Natural killer cell (primary cell): ENCODE measurements around the gene C3. TPM values are rescaled to one million over a fixed set of nuclear protein-coding genes. Genes with fewer than 3 reads are reported as not detected.
"Not testable (repeated sequence)": the region's sequence is repeated elsewhere in the genome, so short reads cannot be mapped to it uniquely, and the experiment has no call there.

ENCODE experiments used
- ATAC-seq, 3 donors: fragments of 150-1000 bp in 2 of 3; fragments of 200-7000 bp in 1 of 3; cut with Tn5 transposase; 1 replicate in 1 of 3; 2 replicates in 2 of 3; pipeline ENCODE4 v1.10.0; 2021; ENCODE audit warnings: mild to moderate bottlenecking in 2 of 3, moderate library complexity in 2 of 3
- DNase-seq, 2 donors: peaks; one replicate each; pipeline versions ENCODE4 v3.0.0 to v3.0.0-alpha.2; 2013 to 2021; ENCODE audit warnings: mixed read lengths in 1 of 2
- H3K27ac ChIP-seq: one replicate; pipeline ENCODE4 v1.5.1; 2013; ENCODE audit warnings: mild to moderate bottlenecking, low read length
- H3K27me3 ChIP-seq: one replicate; pipeline ENCODE4 v1.6.1; 2013; ENCODE audit warnings: low read length; ENCODE audit not compliant: control insufficient read depth, insufficient read depth
- H3K36me3 ChIP-seq: one replicate; pipeline ENCODE4 v1.6.1; 2013; ENCODE audit warnings: low read length; ENCODE audit not compliant: control insufficient read depth, insufficient read depth
- H3K4me1 ChIP-seq: one replicate; pipeline ENCODE4 v1.6.1; 2013; ENCODE audit warnings: low read length; ENCODE audit not compliant: control insufficient read depth, insufficient read depth
- H3K4me3 ChIP-seq: one replicate; pipeline ENCODE4 v1.5.1; 2013; ENCODE audit warnings: low read length
- H3K9me3 ChIP-seq: one replicate; pipeline ENCODE4 v1.6.1; 2013; ENCODE audit warnings: low read length; ENCODE audit not compliant: control insufficient read depth, insufficient read depth
- H3K27ac Mint-ChIP-seq, 2 donors: one replicate each; pipeline ENCODE4 v1.8.0; 2022; ENCODE audit warnings: mild to moderate bottlenecking in 2 of 2, mixed read lengths in 2 of 2, moderate library complexity in 1 of 2
- H3K27me3 Mint-ChIP-seq, 2 donors: one replicate each; pipeline ENCODE4 v1.8.0; 2022; ENCODE audit warnings: low read depth in 2 of 2, mixed read lengths in 2 of 2
- H3K36me3 Mint-ChIP-seq: one replicate; pipeline ENCODE4 v1.8.0; 2022; ENCODE audit warnings: mixed read lengths
- H3K4me1 Mint-ChIP-seq, 2 donors: one replicate each; pipeline ENCODE4 v1.8.0; 2022; ENCODE audit warnings: mixed read lengths in 2 of 2
- H3K4me3 Mint-ChIP-seq: one replicate; pipeline ENCODE4 v1.8.0; 2022; ENCODE audit warnings: mild to moderate bottlenecking, moderate library complexity, mixed read lengths
- H3K9me3 Mint-ChIP-seq, 2 donors: one replicate each; pipeline ENCODE4 v1.8.0; 2022; ENCODE audit warnings: mixed read lengths in 2 of 2
- WGBS: methylation state at CpG from one replicate; pipeline ENCODE4 v1.1.7; 2013; ENCODE audit warnings: missing lambda C conversion rate; ENCODE audit not compliant: insufficient coverage; 5-methylcytosine and 5-hydroxymethylcytosine counted together
- intact Hi-C: fragments of 100-400 bp; cut with micrococcal nuclease; formaldehyde crosslinking; loops from one replicate; pipeline ENCODE4 v1.14.2; 2022
- total RNA-seq, 4 donors: library from RNA; stranded (reverse); fragments of 120-200 nt in 1 of 4; gene quantifications; one replicate each; pipeline versions ENCODE4 v1.2.3 to v1.2.4, GENCODE V29; 2013 to 2022
- TF ChIP-seq, protein P1 (sequence below): fragments of 200-600 bp; IDR thresholded peaks from one replicate; pipeline ENCODE4 v1.8.0; 2022; ENCODE audit warnings: antibody characterized with exemption

Gene C3
- total RNA-seq, 3 donors from 2014 or later (not counting 1 experiment from before 2014, with no cell fraction given) = 0.38 to 5.5 TPM; not detected in 1

DNA sequence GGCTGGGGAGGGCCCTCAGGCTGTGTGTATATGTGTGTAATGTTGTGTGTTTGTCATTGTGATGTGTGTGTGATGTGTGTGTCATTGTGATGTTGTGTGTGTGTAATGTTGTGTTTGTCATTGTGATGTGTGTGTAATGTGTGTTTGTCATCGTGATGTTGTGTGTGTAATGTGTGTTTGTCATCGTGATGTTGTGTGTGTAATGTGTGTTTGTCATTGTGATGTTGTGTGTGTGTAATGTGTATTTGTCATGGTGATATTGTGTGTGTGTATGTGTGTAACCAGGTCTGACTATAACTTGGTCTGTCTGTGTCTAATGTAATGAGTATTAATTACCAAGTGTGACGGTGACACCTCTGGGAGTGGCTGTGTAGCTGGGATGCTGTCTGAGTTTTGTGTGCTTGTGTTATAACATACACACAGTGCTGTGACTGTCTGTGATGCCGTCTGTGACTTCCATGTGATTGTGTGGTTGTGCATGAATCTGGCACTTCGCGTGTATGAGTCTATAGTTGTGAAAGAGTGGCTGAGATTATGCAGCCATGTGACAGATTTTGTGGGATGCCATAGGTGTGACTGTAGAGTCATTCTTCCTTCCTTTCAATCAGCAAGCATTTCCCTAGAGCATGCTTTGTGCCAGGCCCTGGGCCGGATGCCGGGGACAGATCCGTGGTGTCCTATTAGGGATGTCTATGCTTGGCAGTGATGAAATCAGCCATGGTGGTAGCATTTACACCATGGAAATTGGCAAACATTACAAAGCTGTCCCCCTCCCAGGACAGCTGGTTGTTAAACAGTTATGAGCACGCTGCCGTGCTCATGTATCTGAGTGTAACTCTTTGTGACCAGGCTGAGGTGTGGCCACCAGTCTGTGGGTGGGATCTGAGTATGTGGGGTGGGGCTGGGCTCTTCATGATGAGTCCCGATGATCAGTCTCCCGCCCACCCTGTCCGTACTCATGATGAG, 56.9 kb downstream of the C3 start:
- Mint-ChIP-seq H3K27me3 (no peaks in the 10 kb centered on the region), H3K4me3 (no peak overlapping the region), H3K27ac (no peak overlapping the region), H3K36me3 (no peaks in the 10 kb centered on the region), H3K9me3 (no peaks in the 10 kb centered on the region), H3K4me1 (peaks cover 36 to 46% of the 10 kb centered on the region in 2 donors)
- DNase-seq = peak; percentile 56 to 77
- peaks cover 37% of the 10 kb centered on the region for H3K36me3 ChIP-seq
- H3K27ac ChIP-seq = peak overlapping the region; percentile 66
- peak; percentile 69 to 83 (median 69) for ATAC-seq
- H3K4me1 ChIP-seq = peaks cover 92% of the 10 kb centered on the region
- no peaks in the 10 kb centered on the region for H3K27me3 ChIP-seq
- intact Hi-C loops = loop anchor here (2.0 to 5.0 kb wide), 2 partner anchors 73 to 139 kb away; partner anchors contain the start of gene GPR108
- H3K4me3 ChIP-seq = no peak overlapping the region
- 51% methylated on average over 13 of the region's 14 CpGs for WGBS
- TF ChIP-seq, protein P1, sequence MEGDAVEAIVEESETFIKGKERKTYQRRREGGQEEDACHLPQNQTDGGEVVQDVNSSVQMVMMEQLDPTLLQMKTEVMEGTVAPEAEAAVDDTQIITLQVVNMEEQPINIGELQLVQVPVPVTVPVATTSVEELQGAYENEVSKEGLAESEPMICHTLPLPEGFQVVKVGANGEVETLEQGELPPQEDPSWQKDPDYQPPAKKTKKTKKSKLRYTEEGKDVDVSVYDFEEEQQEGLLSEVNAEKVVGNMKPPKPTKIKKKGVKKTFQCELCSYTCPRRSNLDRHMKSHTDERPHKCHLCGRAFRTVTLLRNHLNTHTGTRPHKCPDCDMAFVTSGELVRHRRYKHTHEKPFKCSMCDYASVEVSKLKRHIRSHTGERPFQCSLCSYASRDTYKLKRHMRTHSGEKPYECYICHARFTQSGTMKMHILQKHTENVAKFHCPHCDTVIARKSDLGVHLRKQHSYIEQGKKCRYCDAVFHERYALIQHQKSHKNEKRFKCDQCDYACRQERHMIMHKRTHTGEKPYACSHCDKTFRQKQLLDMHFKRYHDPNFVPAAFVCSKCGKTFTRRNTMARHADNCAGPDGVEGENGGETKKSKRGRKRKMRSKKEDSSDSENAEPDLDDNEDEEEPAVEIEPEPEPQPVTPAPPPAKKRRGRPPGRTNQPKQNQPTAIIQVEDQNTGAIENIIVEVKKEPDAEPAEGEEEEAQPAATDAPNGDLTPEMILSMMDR = no peak
- no peaks in the 10 kb centered on the region for H3K9me3 ChIP-seq

DNA sequence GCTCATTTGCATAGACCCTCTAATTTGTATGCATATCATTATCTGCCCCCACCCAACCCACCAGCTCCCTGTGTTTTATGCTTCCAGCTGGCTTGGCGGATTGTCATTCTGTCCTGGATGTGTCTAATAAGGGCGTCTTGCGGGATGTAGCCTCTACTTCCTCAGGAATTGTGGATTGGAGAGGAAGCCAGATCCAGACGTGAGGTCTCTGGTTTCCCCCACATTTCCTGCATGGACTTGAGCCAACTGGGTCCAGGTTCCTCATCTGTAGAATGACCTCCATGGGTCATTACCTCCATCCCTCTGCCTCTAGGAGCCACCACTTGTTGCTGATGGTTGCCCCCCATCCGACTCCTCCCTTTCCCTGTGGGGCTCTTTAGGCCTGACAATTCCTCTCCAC, 57.7 kb downstream of the C3 start:
- intact Hi-C loops = loop anchor here (2.0 to 5.0 kb wide), 2 partner anchors 74 to 140 kb away; partner anchors contain the start of gene GPR108
- Mint-ChIP-seq H3K36me3 (no peaks in the 10 kb centered on the region), H3K4me3 (no peak overlapping the region)

DNA sequence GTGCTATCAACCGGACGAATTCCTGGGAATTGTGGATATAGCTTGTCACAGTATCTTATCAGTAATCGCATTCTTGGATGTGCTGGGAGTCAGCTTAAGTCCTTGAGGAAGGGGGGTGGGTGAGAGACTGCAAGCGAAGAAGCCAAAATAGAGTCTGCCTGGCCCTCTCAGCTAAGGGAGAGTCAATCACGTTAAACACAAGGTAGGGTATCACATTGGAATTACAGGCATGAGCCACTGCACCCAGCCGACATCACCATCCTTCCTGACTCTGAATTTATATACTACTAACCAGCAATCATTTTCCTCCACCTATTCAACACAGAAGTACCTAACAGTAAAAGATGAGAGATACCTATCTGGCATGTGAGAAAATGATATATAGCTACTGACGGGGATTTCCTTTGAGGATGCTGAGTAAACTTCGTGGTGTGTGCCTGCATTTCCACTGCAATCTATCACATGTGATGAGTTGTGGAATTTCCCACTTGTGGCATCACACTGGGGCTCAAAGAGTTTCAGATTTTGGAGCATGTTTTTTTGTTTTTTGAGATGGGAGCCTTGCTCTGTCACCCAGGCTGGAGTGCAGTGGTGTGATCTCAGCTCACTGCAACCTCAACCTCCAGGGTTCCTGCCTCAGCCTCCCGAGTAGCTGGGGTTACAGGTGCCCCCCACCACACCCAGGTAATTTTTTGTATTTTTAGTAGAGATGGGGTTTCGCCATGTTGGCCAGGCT, 58.8 kb downstream of the C3 start:
- H3K9me3 ChIP-seq, H3K4me3 ChIP-seq, H3K9me3 Mint-ChIP-seq, H3K27ac Mint-ChIP-seq, H3K27me3 ChIP-seq, H3K27me3 Mint-ChIP-seq, H3K36me3 Mint-ChIP-seq: not testable (repeated sequence)
- peaks cover 44 to 45% of the 10 kb centered on the region in 2 donors for H3K4me1 Mint-ChIP-seq
- peak; percentile 47 to 91 for DNase-seq
- ATAC-seq = peak; percentile 54 to 78 (median 73)
- intact Hi-C loops = loop anchor here (2.0 to 5.0 kb wide), 2 partner anchors 75 to 141 kb away; partner anchors contain the start of gene GPR108
- Histone ChIP-seq H3K36me3 (peaks cover 31% of the 10 kb centered on the region), H3K4me1 (peaks cover 80% of the 10 kb centered on the region), H3K27ac (peak overlapping the region; percentile 66)
- H3K4me3 Mint-ChIP-seq = peak overlapping the region; percentile 78
- WGBS = 45% methylated on average over 7 of the region's 10 CpGs

More for the DNA sequence above, 57.7 kb downstream of the C3 start:
- H3K4me3 ChIP-seq = no peak overlapping the region
- no peak overlapping the region for H3K27ac Mint-ChIP-seq
- H3K9me3 ChIP-seq = no peaks in the 10 kb centered on the region
- WGBS = 81% methylated on average over 5 of the region's 5 CpGs
- peaks cover 39 to 48% of the 10 kb centered on the region in 2 donors for H3K4me1 Mint-ChIP-seq
- TF ChIP-seq, protein P1 = no peak
- ATAC-seq = no peak
- H3K27ac ChIP-seq = peak overlapping the region; percentile 66
- H3K27me3 Mint-ChIP-seq = no peaks in the 10 kb centered on the region
- H3K4me1 ChIP-seq = peaks cover 89% of the 10 kb centered on the region
- DNase-seq = no peak
- H3K36me3 ChIP-seq = peaks cover 37% of the 10 kb centered on the region
- no peaks in the 10 kb centered on the region for H3K9me3 Mint-ChIP-seq
- no peaks in the 10 kb centered on the region for H3K27me3 ChIP-seq

DNA sequence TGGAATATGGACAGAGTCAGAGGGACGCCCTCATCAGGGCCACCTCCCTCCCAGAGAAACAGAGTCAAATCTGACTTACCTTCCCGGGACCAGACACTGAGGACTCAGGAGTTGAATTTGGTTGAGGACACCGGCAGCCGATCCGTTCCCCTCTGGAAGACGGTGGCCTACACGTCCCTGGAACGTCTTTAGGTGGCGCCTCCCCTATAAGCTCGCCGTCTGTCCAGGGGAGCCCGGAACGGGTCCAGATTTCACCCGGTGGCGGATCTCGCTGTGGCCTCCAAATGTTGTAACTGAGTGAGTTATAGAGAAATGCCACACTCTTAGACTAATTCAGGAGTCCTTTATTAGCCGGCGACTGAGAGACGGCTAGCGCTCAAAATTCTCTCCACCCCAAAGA, 59.5 kb downstream of the C3 start:
- Histone ChIP-seq H3K27me3 (no peaks in the 10 kb centered on the region), H3K36me3 (peaks cover 26% of the 10 kb centered on the region), H3K4me1 (peaks cover 77% of the 10 kb centered on the region), H3K27ac (peak overlapping the region; percentile 49), H3K9me3 (no peaks in the 10 kb centered on the region), H3K4me3 (no peak overlapping the region)
- no peaks in the 10 kb centered on the region for H3K27me3 Mint-ChIP-seq
- 53% methylated on average over 16 of the region's 20 CpGs for WGBS
- ATAC-seq (no peak), DNase-seq (no peak)
- H3K4me3 Mint-ChIP-seq = peak overlapping the region; percentile 40
- no peaks in the 10 kb centered on the region for H3K9me3 Mint-ChIP-seq
- no peaks in the 10 kb centered on the region for H3K36me3 Mint-ChIP-seq
- TF ChIP-seq, protein P1 = no peak
- H3K27ac Mint-ChIP-seq = no peak overlapping the region
- intact Hi-C loops = loop anchor here (5.0 kb wide), 1 partner anchor 141 kb away; no protein-coding TSS in a partner anchor
- peaks cover 43 to 45% of the 10 kb centered on the region in 2 donors for H3K4me1 Mint-ChIP-seq

DNA sequence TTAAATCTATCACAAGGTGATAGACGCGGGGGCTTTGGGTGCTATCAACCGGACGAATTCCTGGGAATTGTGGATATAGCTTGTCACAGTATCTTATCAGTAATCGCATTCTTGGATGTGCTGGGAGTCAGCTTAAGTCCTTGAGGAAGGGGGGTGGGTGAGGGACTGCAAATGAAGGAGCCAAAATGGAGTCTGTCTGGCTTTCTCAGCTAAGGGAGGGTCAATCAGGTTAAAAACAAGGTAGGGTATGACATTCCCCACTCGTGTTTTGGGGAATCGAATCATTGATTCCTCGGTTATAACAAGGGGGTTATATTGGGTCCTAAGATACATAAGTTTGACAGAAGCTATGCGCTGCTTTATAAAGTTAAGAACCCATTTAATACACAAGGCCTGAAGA, 64.1 kb downstream of the C3 start:
- DNase-seq, intact Hi-C loops, H3K9me3 ChIP-seq, H3K27me3 Mint-ChIP-seq, H3K27ac ChIP-seq, H3K4me3 Mint-ChIP-seq, H3K36me3 ChIP-seq, H3K4me3 ChIP-seq, H3K27me3 ChIP-seq, H3K36me3 Mint-ChIP-seq, ATAC-seq, H3K9me3 Mint-ChIP-seq: not testable (repeated sequence)
- Mint-ChIP-seq H3K4me1 (peaks cover 53 to 55% of the 10 kb centered on the region in 2 donors), H3K27ac (peak overlapping the region; percentile 56 to 77)
- WGBS = 94% methylated on average over 7 of the region's 9 CpGs
- H3K4me1 ChIP-seq = peaks cover 77% of the 10 kb centered on the region
